Adrenal gland (tissue), 5 donors: ENCODE measurements around the gene PRIM2.

Source experiments
- CTCF ChIP-seq, 6 experiments: fragments of 450-650 bp in 4 of 6; fragments of 200-600 bp in 2 of 6; sonication (generic) in 1 of 6; IDR thresholded peaks; 1 replicate in 5 of 6; 2 replicates in 1 of 6; pipeline versions ENCODE4 v1.5.1 to v1.8.0; 2016 to 2021; ENCODE audit warnings: antibody characterized with exemption in 6 of 6, mild to moderate bottlenecking in 2 of 6, moderate library complexity in 1 of 6
- POLR2A ChIP-seq, 2 donors: fragments of 450-650 bp; IDR thresholded peaks; one replicate each; pipeline ENCODE4 v1.6.1; 2017; ENCODE audit warnings: antibody characterized with exemption in 2 of 2, mild to moderate bottlenecking in 2 of 2, moderate library complexity in 1 of 2
- donor health status: DM: no; HTN: no; CAD: no.

- TF ChIP-seq POLR2A (IDR thresholded peaks at IDR 0.05) (peak in 1 of 2 donors; percentile 35), CTCF (IDR thresholded peaks at IDR 0.05) (peak; percentile 56 to 87 (median 87))
These were observed 810 bp upstream of the PRIM2 start for GRCh38 chr6:57316581-57317059.
